CD14-positive monocyte (primary cell): ENCODE data around the gene RPS19BP1. TPM values are rescaled to one million over a fixed set of nuclear protein-coding genes. Genes with fewer than 3 reads are reported as not detected.

ENCODE experiments used
- DNase-seq, 3 donors: peaks; one replicate each; pipeline ENCODE4 v3.0.0-alpha.2; 2011 to 2022
- H2AFZ ChIP-seq: 2 replicates; pipeline ENCODE4 v1.6.0; 2012; ENCODE audit warnings: mild to moderate bottlenecking, low read depth, low read length, inconsistent platforms; ENCODE audit not compliant: insufficient read depth, poor library complexity, severe bottlenecking
- H3K27ac ChIP-seq, 2 donors: 1 replicate in 1 of 2; 2 replicates in 1 of 2; pipeline ENCODE4 v1.5.1; 2012 to 2013; ENCODE audit warnings: low read length in 2 of 2, control low read depth in 1 of 2, inconsistent platforms in 1 of 2, low read depth in 1 of 2, mild to moderate bottlenecking in 1 of 2
- H3K27me3 ChIP-seq, 2 donors: one replicate each; pipeline versions ENCODE4 v1.6.0 to v1.6.1; 2011 to 2013; ENCODE audit warnings: low read length in 2 of 2; ENCODE audit not compliant: control insufficient read depth in 2 of 2, insufficient read depth in 2 of 2
- H3K36me3 ChIP-seq, 2 donors: replicated peaks in 1 of 2; 1 replicate in 1 of 2; 2 replicates in 1 of 2; pipeline versions ENCODE4 v1.5.1 to v1.6.1; 2012 to 2013; ENCODE audit warnings: low read length in 2 of 2, control low read depth in 1 of 2, inconsistent platforms in 1 of 2, mild to moderate bottlenecking in 1 of 2; ENCODE audit not compliant: insufficient read depth in 2 of 2, control insufficient read depth in 1 of 2
- H3K4me1 ChIP-seq, 2 donors: 1 replicate in 1 of 2; 2 replicates in 1 of 2; pipeline versions ENCODE4 v1.5.1 to v1.6.1; 2012 to 2013; ENCODE audit warnings: low read length in 2 of 2, control low read depth in 1 of 2, inconsistent platforms in 1 of 2, mild to moderate bottlenecking in 1 of 2, moderate library complexity in 1 of 2; ENCODE audit not compliant: insufficient read depth in 2 of 2, control insufficient read depth in 1 of 2
- H3K4me2 ChIP-seq: replicated peaks from 2 replicates; pipeline ENCODE3; 2012; ENCODE audit warnings: low read length, moderate library complexity, mild to moderate bottlenecking; ENCODE audit not compliant: poor library complexity, severe bottlenecking; ENCODE audit errors: extremely low read depth
- H3K4me3 ChIP-seq, 3 experiments: fragments of 200-600 bp in 1 of 3; sonication (generic) in 1 of 3; replicated peaks in 1 of 3; 1 replicate in 2 of 3; 2 replicates in 1 of 3; pipeline ENCODE4 v1.5.1; 2011 to 2013; ENCODE audit warnings: low read length in 3 of 3, mild to moderate bottlenecking in 3 of 3, control low read depth in 2 of 3, low read depth in 2 of 3, inconsistent platforms in 1 of 3, moderate library complexity in 1 of 3
- H3K79me2 ChIP-seq: 2 replicates; pipeline ENCODE4 v1.6.0; 2012; ENCODE audit warnings: mild to moderate bottlenecking, control low read depth, inconsistent platforms, low read length, moderate library complexity; ENCODE audit not compliant: insufficient read depth
- H3K9ac ChIP-seq: 2 replicates; pipeline ENCODE4 v1.6.0; 2017; ENCODE audit warnings: low read length, mild to moderate bottlenecking; ENCODE audit not compliant: insufficient read depth, poor library complexity, severe bottlenecking
- H3K9me3 ChIP-seq, 2 donors: replicated peaks in 1 of 2; 1 replicate in 1 of 2; 2 replicates in 1 of 2; pipeline versions ENCODE4 v1.5.1 to v1.6.1; 2012 to 2013; ENCODE audit warnings: low read length in 2 of 2, control low read depth in 1 of 2; ENCODE audit not compliant: control insufficient read depth in 1 of 2, insufficient read depth in 1 of 2
- H4K20me1 ChIP-seq: 2 replicates; pipeline ENCODE4 v1.6.0; 2012; ENCODE audit warnings: mild to moderate bottlenecking, low read length, control low read depth, moderate library complexity; ENCODE audit not compliant: insufficient read depth
- H3K27ac Mint-ChIP-seq, 7 donors: one replicate each; pipeline ENCODE4 v1.8.0; 2020; ENCODE audit warnings: mild to moderate bottlenecking in 7 of 7, mixed read lengths in 7 of 7, moderate library complexity in 6 of 7, inconsistent platforms in 2 of 7
- H3K27me3 Mint-ChIP-seq, 3 donors: one replicate each; pipeline ENCODE4 v1.8.0; 2021 to 2022; ENCODE audit warnings: low read depth in 3 of 3, mild to moderate bottlenecking in 3 of 3, mixed read lengths in 3 of 3, moderate library complexity in 3 of 3, inconsistent platforms in 1 of 3
- H3K36me3 Mint-ChIP-seq, 2 donors: one replicate each; pipeline ENCODE4 v1.8.0; 2020; ENCODE audit warnings: mixed read lengths in 2 of 2, inconsistent platforms in 1 of 2, mild to moderate bottlenecking in 1 of 2
- H3K4me1 Mint-ChIP-seq: one replicate; pipeline ENCODE4 v1.8.0; 2020; ENCODE audit warnings: mild to moderate bottlenecking, mixed read lengths
- H3K4me3 Mint-ChIP-seq, 2 donors: one replicate each; pipeline ENCODE4 v1.8.0; 2020; ENCODE audit warnings: mild to moderate bottlenecking in 2 of 2, mixed read lengths in 2 of 2, moderate library complexity in 1 of 2
- H3K9me3 Mint-ChIP-seq, 7 donors: one replicate each; pipeline ENCODE4 v1.8.0; 2020 to 2022; ENCODE audit warnings: mixed read lengths in 7 of 7, mild to moderate bottlenecking in 6 of 7, moderate library complexity in 6 of 7, inconsistent platforms in 2 of 7
- CTCF ChIP-seq: fragments of 200-600 bp; IDR thresholded peaks from one replicate; pipeline ENCODE4 v1.8.0; 2022; ENCODE audit warnings: antibody characterized with exemption, mild to moderate bottlenecking
- WGBS: methylation state at CpG from one replicate; pipeline ENCODE4 v1.1.5; 2013; ENCODE audit warnings: missing lambda C conversion rate; ENCODE audit not compliant: insufficient coverage; 5-methylcytosine and 5-hydroxymethylcytosine counted together
- intact Hi-C, 2 donors: fragments of 100-400 bp; cut with micrococcal nuclease; formaldehyde crosslinking; loops; one replicate each; pipeline versions ENCODE4 v1.15.0 to v1.15.1; 2023
- polyA plus RNA-seq, 3 donors: library from polyadenylated mRNA; depleted of rRNA in 1 of 3; unstranded in 2 of 3; stranded (reverse) in 1 of 3; fragments of 300-500 nt in 2 of 3; fragments of >200 nt in 1 of 3; fragmentation: Illumina TruSeq in 2 of 3; gene quantifications; 1 replicate in 2 of 3; 2 replicates in 1 of 3; pipeline ENCODE4 v1.2.3, GENCODE V29; 2012 to 2021

Gene RPS19BP1
- polyA plus RNA-seq, 3 donors: 59.9 to 106 (median 73.5) TPM

- Histone ChIP-seq H3K4me3 (no peak overlapping the region), H3K4me1 (peaks cover 24 to 42% of the 10 kb centered on the region in 2 donors), H3K27me3 (no peaks in the 10 kb centered on the region), H3K27ac (no peak overlapping the region), H3K9ac (no peak overlapping the region), H3K36me3 (no peaks in the 10 kb centered on the region), H3K79me2 (peaks cover 3% of the 10 kb centered on the region), H3K9me3 (no peaks in the 10 kb centered on the region), H4K20me1 (no peaks in the 10 kb centered on the region), H2AFZ (no peak overlapping the region), H3K4me2 (no peak overlapping the region)
- Mint-ChIP-seq H3K9me3 (no peaks in the 10 kb centered on the region), H3K4me1 (peaks cover 37% of the 10 kb centered on the region), H3K27ac (no peak overlapping the region), H3K27me3 (peaks cover 3 to 6% (median 5%) of the 10 kb centered on the region in 3 donors), H3K36me3 (no peaks in the 10 kb centered on the region), H3K4me3 (no peak overlapping the region)
- intact Hi-C loops: no loop called here
- TF ChIP-seq CTCF: no peak
- WGBS: 100% methylated on average over 4 of the region's 8 CpGs
- DNase-seq: no peak
These were observed 35.1 kb downstream of the RPS19BP1 start for GRCh38 chr22:39497429-39497828.

GRCh38 chr22:39496131-39496838 lies 36.3 kb downstream of the RPS19BP1 start:
- H3K36me3 ChIP-seq: no peaks in the 10 kb centered on the region
- no peak overlapping the region for H3K4me2 ChIP-seq
- H3K4me1 ChIP-seq: peaks cover 20 to 34% of the 10 kb centered on the region in 2 donors
- 51% methylated on average over 11 of the region's 13 CpGs for WGBS
- Mint-ChIP-seq H3K36me3 (no peaks in the 10 kb centered on the region), H3K27ac (peak overlapping the region; percentile 25 to 92 (median 76)), H3K4me1 (peaks cover 33% of the 10 kb centered on the region), H3K27me3 (peaks cover 3 to 6% (median 5%) of the 10 kb centered on the region in 3 donors), H3K9me3 (no peaks in the 10 kb centered on the region), H3K4me3 (no peak overlapping the region)
- peak; percentile 88 for TF ChIP-seq CTCF
- H3K27ac ChIP-seq: peak overlapping the region; percentile 80 to 84
- peak overlapping the region; percentile 36 for H2AFZ ChIP-seq
- DNase-seq: peak; percentile 57 to 78 (median 69)
- no peaks in the 10 kb centered on the region for H3K79me2 ChIP-seq
- intact Hi-C loops: no loop called here
- no peak overlapping the region for H3K9ac ChIP-seq
- H3K4me3 ChIP-seq: no peak overlapping the region
- no peaks in the 10 kb centered on the region for H4K20me1 ChIP-seq
- no peaks in the 10 kb centered on the region for H3K27me3 ChIP-seq
- no peaks in the 10 kb centered on the region for H3K9me3 ChIP-seq
